ENCODE measurements around the gene DGKB.
A peak's percentile ranks its signal among the peaks of the same experiment; 100 is the strongest.

GRCh38 chr7:14457568-14458453 lies 444.7 kb downstream of the DGKB start:
- TF ChIP-seq CTCF (IDR thresholded peaks at IDR 0.05) (peak; percentile 76 to 92 (median 90)), POLR2A (IDR thresholded peaks at IDR 0.05) (no peak)
